HEK293 (cell line): ENCODE data around the gene PEX6.

Experiments
- ZNF274 ChIP-seq, 2 experiments: fragments of 200-500 bp in 1 of 2; fragments of 450-650 bp in 1 of 2; sonication (Bioruptor generic) in 1 of 2; formaldehyde crosslinking in 1 of 2; IDR thresholded peaks; 2 replicates each; pipeline versions ENCODE4 v1.5.1 to v1.6.1; 2014 to 2016; ENCODE audit warnings: borderline replicate concordance in 1 of 2, inconsistent platforms in 1 of 2, low read length in 1 of 2, missing biosample characterization in 1 of 2, missing genetic modification characterization in 1 of 2
- TF ChIP-seq, protein P1 (sequence below): fragments of 450-650 bp; formaldehyde crosslinking; IDR thresholded peaks from 2 replicates; pipeline ENCODE4 v1.5.1; 2016; ENCODE audit warnings: missing biosample characterization, missing genetic modification characterization

GRCh38 chr6:42974919-42975505, 4.0 kb downstream of the PEX6 start:
- TF ChIP-seq, protein P1, sequence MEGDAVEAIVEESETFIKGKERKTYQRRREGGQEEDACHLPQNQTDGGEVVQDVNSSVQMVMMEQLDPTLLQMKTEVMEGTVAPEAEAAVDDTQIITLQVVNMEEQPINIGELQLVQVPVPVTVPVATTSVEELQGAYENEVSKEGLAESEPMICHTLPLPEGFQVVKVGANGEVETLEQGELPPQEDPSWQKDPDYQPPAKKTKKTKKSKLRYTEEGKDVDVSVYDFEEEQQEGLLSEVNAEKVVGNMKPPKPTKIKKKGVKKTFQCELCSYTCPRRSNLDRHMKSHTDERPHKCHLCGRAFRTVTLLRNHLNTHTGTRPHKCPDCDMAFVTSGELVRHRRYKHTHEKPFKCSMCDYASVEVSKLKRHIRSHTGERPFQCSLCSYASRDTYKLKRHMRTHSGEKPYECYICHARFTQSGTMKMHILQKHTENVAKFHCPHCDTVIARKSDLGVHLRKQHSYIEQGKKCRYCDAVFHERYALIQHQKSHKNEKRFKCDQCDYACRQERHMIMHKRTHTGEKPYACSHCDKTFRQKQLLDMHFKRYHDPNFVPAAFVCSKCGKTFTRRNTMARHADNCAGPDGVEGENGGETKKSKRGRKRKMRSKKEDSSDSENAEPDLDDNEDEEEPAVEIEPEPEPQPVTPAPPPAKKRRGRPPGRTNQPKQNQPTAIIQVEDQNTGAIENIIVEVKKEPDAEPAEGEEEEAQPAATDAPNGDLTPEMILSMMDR (tag by site-specific recombination): no peak
- TF ChIP-seq ZNF274 (IDR thresholded peaks at IDR 0.05; ENCODE audit: low read length) (no peak), ZNF274 (tag by site-specific recombination; IDR thresholded peaks at IDR 0.05; ENCODE audit: borderline replicate concordance) (no peak)
